Transverse colon (tissue), 4 donors: ENCODE data around the gene TMEM106A. TPM values are rescaled to one million over a fixed set of nuclear protein-coding genes. Genes with fewer than 3 reads are reported as not detected.
A peak's percentile ranks its signal among the peaks of the same experiment; 100 is the strongest.
"Not testable (repeated sequence)": the region's sequence is repeated elsewhere in the genome, so short reads cannot be mapped to it uniquely, and the experiment has no call there.

Experiments
- DNase-seq: peaks from one replicate; pipeline ENCODE4 v3.0.0-alpha.2; 2019
- H3K27ac ChIP-seq, 4 donors: fragments of 200-600 bp; sonication (generic); 2 replicates each; pipeline ENCODE4 v1.5.1; 2016 to 2018; ENCODE audit warnings: inconsistent platforms in 4 of 4
- H3K27me3 ChIP-seq: fragments of 200-600 bp; sonication (generic); 2 replicates; pipeline ENCODE4 v1.5.1; 2017; ENCODE audit warnings: inconsistent platforms
- H3K36me3 ChIP-seq, 4 donors: fragments of 200-600 bp; sonication (generic); 2 replicates each; pipeline ENCODE4 v1.5.1; 2017 to 2019; ENCODE audit warnings: inconsistent platforms in 4 of 4
- H3K4me1 ChIP-seq, 4 donors: fragments of 200-600 bp; sonication (generic); 2 replicates each; pipeline ENCODE4 v1.5.1; 2017 to 2020; ENCODE audit warnings: inconsistent platforms in 4 of 4
- H3K4me3 ChIP-seq, 4 donors: fragments of 200-600 bp; sonication (generic); 1 replicate in 1 of 4; 2 replicates in 3 of 4; pipeline versions ENCODE4 v1.5.1 to v1.6.1; 2017 to 2019; ENCODE audit warnings: inconsistent platforms in 4 of 4
- H3K9me3 ChIP-seq, 2 donors: fragments of 200-600 bp; sonication (generic); 2 replicates each; pipeline ENCODE4 v1.5.1; 2017 to 2019; ENCODE audit warnings: inconsistent platforms in 2 of 2
- CTCF ChIP-seq, 5 experiments: fragments of 200-600 bp in 3 of 5; fragments of 450-650 bp in 2 of 5; sonication (generic) in 3 of 5; IDR thresholded peaks; 1 replicate in 2 of 5; 2 replicates in 3 of 5; pipeline ENCODE4 v1.5.1; 2016 to 2017; ENCODE audit warnings: antibody characterized with exemption in 5 of 5, inconsistent platforms in 3 of 5, mild to moderate bottlenecking in 2 of 5, moderate library complexity in 1 of 5
- EP300 ChIP-seq: sonication (generic); formaldehyde crosslinking; IDR thresholded peaks from one replicate; pipeline ENCODE4 v1.6.1; 2017; ENCODE audit warnings: antibody characterized with exemption, low read depth
- POLR2A ChIP-seq: fragments of 450-650 bp; IDR thresholded peaks from one replicate; pipeline ENCODE4 v1.6.1; 2016; ENCODE audit warnings: antibody characterized with exemption, mild to moderate bottlenecking, moderate library complexity
- POLR2AphosphoS5 ChIP-seq, 3 donors: sonication (generic); formaldehyde crosslinking; IDR thresholded peaks; one replicate each; pipeline ENCODE4 v1.6.1; 2016; ENCODE audit warnings: antibody characterized with exemption in 3 of 3
- WGBS, 2 donors: methylation state at CpG; one replicate each; pipeline ENCODE4 v1.1.5; 2018; ENCODE audit warnings: low coverage in 1 of 2; 5-methylcytosine and 5-hydroxymethylcytosine counted together
- in situ Hi-C, 4 donors: fragments of 200-750 bp; cut with MboI; loops; one replicate each; pipeline versions ENCODE4 v1.15.0 to v1.15.1; 2017; ENCODE audit warnings: low sequenced_read_pairs in 3 of 4, low pct_ligation_motif_present in 1 of 4, low pct_unique_long_range_greater_than_20kb in 1 of 4
- intact Hi-C: fragments of 100-400 bp; cut with DNase I; formaldehyde crosslinking; loops from one replicate; pipeline ENCODE4 v1.15.1; 2023; ENCODE audit warnings: low total_unique reads
- total RNA-seq, 4 donors: library from RNA; depleted of rRNA; stranded (reverse); fragments of >200 nt; gene quantifications; one replicate each; pipeline ENCODE4 v1.1.0, GENCODE V29; 2016

TMEM106A gene
- total RNA-seq, 4 donors from 2014 or later = 4.1 to 24.3 (median 7.9) TPM

- no peaks in the 10 kb centered on the region for H3K9me3 ChIP-seq
- intact Hi-C loops (no loop called here), in situ Hi-C loops (loop anchor here in 2 of 4 donors (25.0 kb wide), 3 partner anchors 113 to 288 kb away; partner anchors contain the start of gene DHX8 (in 1 of the 2))
- H3K4me1 ChIP-seq = no peaks in the 10 kb centered on the region
- no peak for DNase-seq
- WGBS, 2 donors = 93% methylated on average over 2 of the region's 2 CpGs; no CpG with 5 or more reads in 1 of the 2 donors
- H3K4me3 ChIP-seq = no peak overlapping the region
- H3K27ac ChIP-seq = no peak overlapping the region
- H3K27me3 ChIP-seq = no peaks in the 10 kb centered on the region
- H3K36me3 ChIP-seq = peaks cover 0 to 100% (median 50%) of the 10 kb centered on the region in 4 donors
- no peak for TF ChIP-seq EP300
- TF ChIP-seq POLR2A = no peak
- no peak for TF ChIP-seq POLR2AphosphoS5 (IDR thresholded peaks at IDR 0.05)
Measured at GRCh38 chr17:43199633-43200032, 12.0 kb upstream of the TMEM106A start.

- Histone ChIP-seq H3K4me1 (no peaks in the 10 kb centered on the region), H3K4me3 (no peak overlapping the region), H3K27me3 (no peaks in the 10 kb centered on the region), H3K27ac (no peak overlapping the region), H3K36me3 (peaks cover 0 to 100% (median 50%) of the 10 kb centered on the region in 4 donors), H3K9me3 (no peaks in the 10 kb centered on the region)
- in situ Hi-C loops = loop anchor here in 1 of 4 donors (25.0 kb wide), 2 partner anchors 112 to 287 kb away; partner anchors contain the start of gene DHX8
- no peak for TF ChIP-seq POLR2A
- TF ChIP-seq CTCF (IDR thresholded peaks at IDR 0.05) = no peak
- no peak for TF ChIP-seq EP300
- TF ChIP-seq POLR2AphosphoS5 (IDR thresholded peaks at IDR 0.05) = no peak
- 89 to 100% methylated on average over 2 to 4 of the region's 4 CpGs for WGBS, 2 donors
- intact Hi-C loops = no loop called here
- no peak for DNase-seq
Measured at GRCh38 chr17:43200127-43200526, 11.5 kb upstream of the TMEM106A start.

- H3K4me1 ChIP-seq, intact Hi-C loops, H3K4me3 ChIP-seq, H3K9me3 ChIP-seq, H3K27me3 ChIP-seq, DNase-seq: not testable (repeated sequence)
- Histone ChIP-seq H3K36me3 (peaks cover 0 to 90% (median 43%) of the 10 kb centered on the region in 4 donors), H3K27ac (peak overlapping the region in 2 of 4 donors; percentile 23 to 25)
- 67 to 83% methylated on average over 1 to 3 of the region's 3 CpGs for whole genome bisulfite sequencing, 2 donors
- in situ Hi-C loops = loop anchor here in 1 of 4 donors (25.0 kb wide), 2 partner anchors 109 to 284 kb away; partner anchors contain the start of gene DHX8
Measured at GRCh38 chr17:43203013-43203412, 8.7 kb upstream of the TMEM106A start.

- H3K9me3 ChIP-seq = no peaks in the 10 kb centered on the region
- TF ChIP-seq POLR2A (no peak), EP300 (no peak), CTCF (IDR thresholded peaks at IDR 0.05) (no peak), POLR2AphosphoS5 (IDR thresholded peaks at IDR 0.05) (no peak)
- 63 to 91% methylated on average over 3 of the region's 3 CpGs for WGBS, 2 donors
- intact Hi-C loops (no loop called here), in situ Hi-C loops (loop anchor here in 1 of 4 donors (25.0 kb wide), 2 partner anchors 102 to 277 kb away; partner anchors contain the start of gene DHX8)
- H3K27ac ChIP-seq = peak overlapping the region; percentile 79 to 87 (median 86)
- no peak for DNase-seq
- H3K27me3 ChIP-seq = no peaks in the 10 kb centered on the region
- H3K4me3 ChIP-seq = no peak overlapping the region
- H3K4me1 ChIP-seq = peaks cover 9 to 28% (median 23%) of the 10 kb centered on the region in 4 donors
- H3K36me3 ChIP-seq = peaks cover 0 to 33% (median 11%) of the 10 kb centered on the region in 4 donors
Measured at GRCh38 chr17:43210576-43210975, 1.1 kb upstream of the TMEM106A start.

GRCh38 chr17:43211123-43211479, 574 bp upstream of the TMEM106A start:
- H3K27ac ChIP-seq = peak overlapping the region; percentile 79 to 87 (median 86)
- in situ Hi-C loops = loop anchor here in 1 of 4 donors (25.0 kb wide), 2 partner anchors 101 to 276 kb away; partner anchors contain the start of gene DHX8
- 10 to 33% methylated on average over 1 to 2 of the region's 2 CpGs for WGBS, 2 donors

More at GRCh38 chr17:43211123-43211479, 574 bp upstream of the TMEM106A start:
- Histone ChIP-seq H3K4me3 (peak overlapping the region in 3 of 4 donors; percentile 38 to 54 (median 52)), H3K4me1 (peaks cover 9 to 28% (median 23%) of the 10 kb centered on the region in 4 donors), H3K36me3 (peaks cover 0 to 32% (median 9%) of the 10 kb centered on the region in 4 donors), H3K9me3 (no peaks in the 10 kb centered on the region), H3K27me3 (no peaks in the 10 kb centered on the region)
- TF ChIP-seq CTCF (IDR thresholded peaks at IDR 0.05) (no peak), POLR2AphosphoS5 (IDR thresholded peaks at IDR 0.05) (no peak), POLR2A (no peak), EP300 (no peak)
- intact Hi-C loops = no loop called here
- DNase-seq = no peak
